HG02970 (cell line): ENCODE results near the gene TMEM109.

Experiments
- ATAC-seq: cut with Tn5 transposase; IDR thresholded peaks from one replicate; pipeline ENCODE4 v1.9.1; 2021; ENCODE audit warnings: mild to moderate bottlenecking, moderate library complexity, moderate number of reproducible peaks; ENCODE audit not compliant: unreplicated experiment, low FRiP score

Gene TMEM109

GRCh38 chr11:60924906-60925853 is 11.2 kb downstream of the TMEM109 start:
- ATAC-seq: no peak

DNA sequence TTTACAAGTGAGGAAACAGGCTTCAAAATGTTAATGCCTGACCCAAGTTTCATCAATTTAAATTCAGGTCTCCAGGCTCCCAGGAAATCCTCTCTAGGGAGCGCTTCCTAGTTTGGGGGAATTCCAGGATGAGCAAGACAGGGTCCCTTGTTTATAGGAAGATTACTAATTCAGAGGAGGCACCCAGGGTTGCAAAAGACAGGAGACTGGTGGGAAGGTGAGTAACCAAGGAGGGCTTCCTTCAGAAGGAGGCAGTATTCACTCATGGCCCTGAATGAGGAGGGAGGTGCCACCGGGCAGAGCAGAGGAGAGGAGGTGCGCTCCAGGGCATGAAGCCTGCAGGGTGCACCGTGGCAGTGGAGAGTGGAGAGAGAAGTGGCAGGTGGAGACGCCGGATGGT is 11.9 kb downstream of the TMEM109 start:
- ATAC-seq: no peak

- ATAC-seq: no peak
These were observed 12.5 kb downstream of the TMEM109 start for GRCh38 chr11:60926500-60926899.

- ATAC-seq: no peak
These were observed 13.2 kb downstream of the TMEM109 start for GRCh38 chr11:60927061-60927592.

GRCh38 chr11:60927600-60927999 is 13.6 kb downstream of the TMEM109 start:
- no peak for ATAC-seq

GRCh38 chr11:60928563-60929001 is 14.6 kb downstream of the TMEM109 start:
- ATAC-seq: no peak

DNA sequence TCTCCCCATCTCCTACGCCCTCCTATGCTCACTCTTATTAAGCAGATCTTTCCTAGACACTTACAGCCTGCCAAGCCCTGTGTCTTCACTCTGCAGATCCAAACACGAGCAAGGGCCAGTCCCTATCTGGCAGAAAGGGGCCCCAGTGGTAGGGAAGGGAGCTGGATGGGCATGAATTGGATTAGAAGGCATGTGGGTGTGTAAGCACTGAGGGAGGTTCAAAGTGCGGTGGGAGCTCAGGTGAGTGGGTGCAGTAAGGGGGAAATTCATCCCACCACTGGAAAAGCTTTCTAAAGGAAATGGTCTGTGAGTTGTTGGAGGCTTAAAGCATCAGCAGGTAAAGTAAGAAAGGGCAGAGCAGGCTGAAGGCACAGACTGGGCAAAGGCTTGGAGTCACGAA is 15.8 kb downstream of the TMEM109 start:
- no peak for ATAC-seq

- no peak for ATAC-seq
These were observed 16.4 kb downstream of the TMEM109 start for GRCh38 chr11:60930394-60930793.

- ATAC-seq: no peak
These were observed 18.0 kb downstream of the TMEM109 start for GRCh38 chr11:60931917-60932316.

GRCh38 chr11:60932605-60933356 is 18.8 kb downstream of the TMEM109 start:
- no peak for ATAC-seq

DNA sequence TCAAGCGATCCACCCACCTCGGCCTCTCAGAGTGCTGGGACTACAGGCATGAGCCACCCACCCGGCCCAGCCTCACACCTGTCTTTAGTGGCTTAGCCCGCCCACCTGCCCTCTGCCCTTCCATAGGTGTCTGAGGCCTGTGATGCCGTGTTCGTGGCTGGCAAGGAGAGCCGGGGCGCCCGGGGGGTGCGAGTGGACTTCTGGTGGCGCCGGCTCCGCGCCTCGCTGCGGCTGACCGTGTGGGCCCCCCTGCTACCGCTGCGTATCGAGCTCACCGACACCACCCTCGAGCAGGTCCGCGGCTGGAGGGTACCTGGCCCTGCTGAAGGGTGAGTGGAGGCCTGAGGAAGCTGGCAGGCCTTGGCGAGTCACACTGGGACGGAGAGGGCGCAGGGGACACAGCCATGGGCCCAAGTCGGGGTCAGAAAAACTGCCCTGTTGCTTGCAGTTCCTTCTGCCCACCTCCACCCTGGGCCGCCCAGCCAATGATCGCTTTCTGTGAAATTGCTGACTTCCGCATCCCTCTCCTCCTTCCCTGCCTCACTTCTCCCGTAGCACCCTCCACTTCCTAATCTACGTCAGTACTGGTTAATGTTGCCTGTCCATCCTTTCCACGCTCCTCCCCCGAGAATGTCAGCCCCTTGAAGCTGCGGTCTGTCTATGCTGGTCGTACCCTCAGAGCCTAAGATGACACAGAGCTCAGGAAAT is 19.6 kb downstream of the TMEM109 start:
- no peak for ATAC-seq

DNA sequence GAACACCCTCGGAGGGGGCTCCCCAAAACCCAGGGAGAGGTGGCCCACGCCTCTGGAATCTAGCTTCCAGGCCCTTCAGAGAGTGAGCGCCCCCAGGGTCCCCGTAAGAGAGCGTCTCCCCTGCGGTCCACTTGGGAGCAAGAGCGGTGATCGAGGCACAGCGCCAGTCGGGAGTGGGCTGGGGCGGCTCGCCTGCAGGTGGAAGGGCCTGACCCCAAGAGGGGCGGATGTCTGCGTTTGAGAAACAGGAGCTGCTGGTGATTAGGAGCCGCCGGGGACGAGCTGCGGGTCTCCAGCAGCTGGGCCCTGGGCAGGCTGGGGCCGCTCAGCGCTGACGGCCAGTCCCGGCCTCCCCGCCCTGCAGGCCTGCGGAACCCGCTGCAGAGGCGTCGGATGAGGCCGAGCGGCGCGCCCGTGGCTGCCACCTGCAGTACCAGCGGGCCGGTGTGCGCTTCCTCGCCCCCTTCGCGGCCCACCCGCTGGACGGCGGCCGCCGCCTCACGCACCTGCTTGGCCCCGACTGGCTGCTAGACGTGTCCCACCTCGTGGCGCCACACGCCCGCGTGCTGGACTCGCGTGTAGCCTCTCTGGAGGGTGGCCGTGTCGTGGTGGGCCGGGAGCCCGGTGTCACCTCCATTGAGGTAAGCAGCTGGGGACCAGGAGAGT is 20.3 kb downstream of the TMEM109 start:
- no peak for ATAC-seq

DNA sequence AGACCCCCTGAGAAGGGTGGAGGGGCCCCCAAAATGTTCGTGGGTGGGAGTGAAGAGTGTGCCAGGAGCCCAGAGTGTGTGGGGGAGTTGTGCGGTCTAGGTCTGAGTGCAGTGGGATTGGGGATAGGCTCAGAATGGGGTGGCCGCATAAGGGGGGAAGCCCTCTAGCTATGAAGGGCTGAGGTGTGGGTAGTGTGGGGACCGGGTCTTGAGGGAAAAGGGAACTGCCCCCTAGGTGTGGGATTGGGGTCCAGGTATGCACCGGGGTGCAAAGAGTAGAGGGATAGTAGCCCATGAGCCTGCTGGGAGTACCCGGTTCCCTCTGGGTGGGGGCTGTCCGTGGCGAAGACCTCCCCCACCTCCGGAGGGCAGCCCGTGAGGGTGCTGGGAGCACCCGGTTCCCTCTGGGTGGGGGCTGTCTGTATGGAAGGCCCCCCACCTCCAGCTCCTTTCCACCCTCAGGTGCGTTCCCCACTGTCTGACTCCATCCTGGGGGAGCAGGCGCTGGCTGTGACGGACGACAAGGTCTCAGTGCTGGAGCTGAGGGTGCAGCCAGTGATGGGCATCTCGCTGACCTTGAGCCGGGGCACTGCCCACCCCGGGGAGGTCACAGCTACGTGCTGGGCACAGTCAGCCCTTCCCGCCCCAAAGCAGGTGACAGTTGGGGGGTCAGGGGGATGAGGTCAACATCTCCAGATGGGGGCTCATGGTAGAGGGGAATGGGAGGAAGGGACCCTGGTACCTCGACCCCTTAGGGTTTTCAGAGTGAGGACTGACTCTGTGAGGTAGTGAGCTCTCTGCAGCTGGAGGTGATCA is 21.0 kb downstream of the TMEM109 start:
- no peak for ATAC-seq

DNA sequence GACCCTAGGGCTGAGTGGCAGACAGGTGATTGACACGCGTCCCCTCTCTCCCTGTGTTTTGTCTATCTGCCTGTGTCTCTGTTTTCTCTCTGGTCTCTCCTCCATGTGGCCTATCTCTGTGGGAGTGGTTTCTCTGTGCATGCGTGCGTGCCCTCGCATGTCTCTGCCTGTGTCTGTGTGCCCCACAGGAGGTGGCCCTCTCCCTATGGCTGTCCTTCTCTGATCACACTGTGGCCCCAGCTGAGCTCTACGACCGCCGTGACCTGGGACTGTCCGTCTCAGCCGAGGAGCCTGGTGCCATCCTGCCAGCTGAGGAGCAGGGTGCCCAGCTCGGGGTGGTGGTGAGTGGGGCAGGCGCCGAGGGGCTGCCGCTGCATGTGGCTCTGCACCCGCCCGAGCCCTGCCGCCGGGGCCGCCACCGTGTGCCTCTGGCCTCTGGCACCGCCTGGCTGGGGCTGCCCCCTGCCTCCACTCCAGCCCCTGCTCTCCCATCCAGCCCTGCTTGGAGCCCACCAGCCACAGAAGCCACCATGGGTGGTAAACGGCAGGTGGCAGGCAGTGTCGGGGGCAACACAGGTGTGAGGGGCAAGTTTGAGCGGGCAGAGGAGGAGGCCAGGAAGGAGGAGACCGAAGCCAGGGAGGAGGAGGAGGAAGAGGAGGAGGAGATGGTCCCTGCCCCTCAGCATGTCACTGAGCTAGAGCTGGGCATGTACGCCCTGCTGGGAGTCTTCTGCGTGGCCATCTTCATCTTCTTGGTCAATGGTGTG is 21.9 kb downstream of the TMEM109 start:
- no peak for ATAC-seq

DNA sequence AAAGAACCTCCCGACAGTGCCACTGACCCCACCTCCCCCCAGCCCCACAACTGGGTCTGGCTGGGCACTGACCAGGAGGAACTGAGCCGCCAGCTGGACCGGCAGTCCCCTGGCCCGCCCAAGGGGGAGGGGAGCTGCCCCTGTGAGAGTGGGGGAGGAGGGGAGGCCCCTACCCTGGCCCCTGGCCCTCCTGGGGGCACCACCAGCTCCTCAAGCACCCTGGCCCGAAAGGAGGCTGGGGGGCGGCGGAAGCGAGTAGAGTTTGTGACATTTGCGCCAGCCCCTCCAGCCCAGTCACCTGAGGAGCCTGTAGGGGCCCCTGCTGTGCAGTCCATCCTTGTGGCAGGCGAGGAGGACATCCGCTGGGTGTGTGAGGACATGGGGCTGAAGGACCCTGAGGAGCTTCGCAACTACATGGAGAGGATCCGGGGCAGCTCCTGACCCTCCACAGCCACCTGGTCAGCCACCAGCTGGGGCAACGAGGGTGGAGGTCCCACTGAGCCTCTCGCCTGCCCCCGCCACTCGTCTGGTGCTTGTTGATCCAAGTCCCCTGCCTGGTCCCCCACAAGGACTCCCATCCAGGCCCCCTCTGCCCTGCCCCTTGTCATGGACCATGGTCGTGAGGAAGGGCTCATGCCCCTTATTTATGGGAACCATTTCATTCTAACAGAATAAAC is 22.6 kb downstream of the TMEM109 start:
- ATAC-seq: no peak

DNA sequence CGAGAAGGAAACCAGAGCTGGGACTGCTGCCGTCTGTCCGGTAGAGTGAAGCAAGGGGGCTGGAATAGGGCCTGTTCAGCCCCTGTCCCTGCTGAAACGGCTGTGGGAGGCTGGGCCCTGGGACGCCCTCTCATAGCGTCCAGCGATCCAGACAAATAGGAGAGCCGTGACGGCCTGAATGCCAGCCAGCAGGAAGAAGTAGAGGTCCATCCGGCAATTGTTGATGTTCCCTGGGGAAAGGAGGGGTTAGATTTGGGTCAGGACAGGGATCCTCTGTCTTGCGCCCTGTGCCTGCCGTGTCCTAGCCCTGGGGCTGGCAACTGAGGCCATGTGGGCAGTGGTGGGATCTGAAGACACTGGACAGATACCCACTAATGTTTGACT is 23.2 kb downstream of the TMEM109 start:
- no peak for ATAC-seq

DNA sequence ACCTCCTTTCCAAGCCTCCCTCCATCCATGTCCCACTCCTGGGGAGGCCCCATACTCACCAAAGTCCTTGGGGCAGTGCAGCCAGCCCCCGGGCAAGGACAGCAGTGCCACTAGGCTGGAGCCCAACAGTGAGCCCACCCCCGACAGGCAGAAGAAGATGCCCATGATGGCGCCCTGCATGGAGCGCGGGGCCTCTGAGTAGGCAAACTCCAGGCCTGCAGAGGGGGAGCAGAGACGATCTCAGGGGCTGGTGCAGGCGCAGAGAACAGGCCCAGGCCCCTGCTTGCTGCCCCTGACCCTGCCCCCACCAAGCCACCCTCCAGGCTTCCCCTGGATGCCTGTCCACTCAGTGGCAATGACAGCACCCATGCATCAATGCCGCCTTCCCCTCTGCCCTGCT is 23.9 kb downstream of the TMEM109 start:
- no peak for ATAC-seq

DNA sequence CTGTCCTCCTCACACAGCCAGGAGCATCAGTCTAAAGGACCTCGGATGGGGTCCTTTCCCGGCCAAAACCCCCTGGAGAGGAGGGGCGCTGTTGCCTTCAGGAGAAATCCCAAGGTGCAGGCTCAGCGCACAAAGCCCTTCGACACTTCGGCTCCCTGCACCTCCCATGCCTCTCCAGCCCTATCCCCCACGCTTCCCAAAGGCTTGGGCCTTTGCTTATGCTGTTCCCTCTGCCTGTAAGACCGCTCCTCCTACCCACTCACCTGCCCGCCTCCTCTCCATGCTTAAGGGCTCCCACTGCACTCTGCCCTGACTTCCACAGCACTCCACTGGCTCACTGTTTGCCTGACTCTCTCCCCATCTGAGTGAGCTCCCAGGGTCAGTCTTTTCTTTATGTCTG is 24.5 kb downstream of the TMEM109 start:
- ATAC-seq: no peak
